H1 (cell line): ENCODE results near the gene SERPINH1. TPM values are rescaled to one million over a fixed set of nuclear protein-coding genes. Genes with fewer than 3 reads are reported as not detected.
A peak's percentile ranks its signal among the peaks of the same experiment; 100 is the strongest.

Experiments used
- CTCF ChIA-PET: fragments of 300-600 bp; sonication (Branson Sonifier 250); formaldehyde crosslinking; loops from one replicate; lab custom pipeline; 2021; ENCODE audit not compliant: partially characterized antibody; lab: Charles Lee
- POLR2A ChIA-PET: fragments of 300-600 bp; sonication (Branson Sonifier 250); formaldehyde crosslinking; loops from one replicate; lab custom pipeline; 2021; ENCODE audit warnings: inconsistent platforms; ENCODE audit not compliant: partially characterized antibody; lab: Charles Lee
- DNase-seq, 2 experiments: peaks; one replicate each; pipeline versions ENCODE4 v3.0.0 to v3.0.0-alpha.2; 2010 to 2022; ENCODE audit warnings: low spot score in 2 of 2, low read depth in 1 of 2, mixed read lengths in 1 of 2
- FAIRE-seq: peaks from 2 replicates; lab custom pipeline; 2011; peaks lifted over from hg19 to GRCh38; lab: Jason Lieb, UNC
- H2AFZ ChIP-seq: 2 replicates; pipeline ENCODE4 v1.8.1; 2012; ENCODE audit warnings: low read length, inconsistent platforms
- H2AK5ac ChIP-seq: 2 replicates; pipeline ENCODE4 v1.6.1; 2013; ENCODE audit warnings: low read depth, low read length
- H2BK120ac ChIP-seq: replicated peaks from 2 replicates; pipeline ENCODE3; 2013; ENCODE audit warnings: low read depth, low read length, inconsistent platforms
- H2BK12ac ChIP-seq: 2 replicates; pipeline ENCODE4 v1.6.1; 2013; ENCODE audit warnings: low read depth, low read length
- H2BK15ac ChIP-seq: 2 replicates; pipeline ENCODE4 v1.6.1; 2013; ENCODE audit warnings: low read length
- H2BK20ac ChIP-seq: 2 replicates; pipeline ENCODE4 v1.6.1; 2013; ENCODE audit warnings: low read length
- H2BK5ac ChIP-seq: 2 replicates; pipeline ENCODE4 v1.6.1; 2013; ENCODE audit warnings: low read depth, low read length
- H3K14ac ChIP-seq: 2 replicates; pipeline ENCODE4 v1.6.1; 2013; ENCODE audit warnings: inconsistent platforms; ENCODE audit not compliant: insufficient read length
- H3K18ac ChIP-seq: 2 replicates; pipeline ENCODE4 v1.6.1; 2013; ENCODE audit warnings: low read length; ENCODE audit errors: extremely low read depth
- H3K23ac ChIP-seq: 2 replicates; pipeline ENCODE4 v1.6.1; 2013; ENCODE audit warnings: inconsistent platforms; ENCODE audit not compliant: insufficient read length
- H3K23me2 ChIP-seq: 2 replicates; pipeline ENCODE4 v1.6.1; 2013; ENCODE audit warnings: low read depth, low read length
- H3K27ac ChIP-seq: 2 replicates; pipeline ENCODE4 v1.6.1; 2011; ENCODE audit warnings: low read depth, low read length, inconsistent platforms
- H3K27me3 ChIP-seq, 4 experiments: replicated peaks in 1 of 4; 1 replicate in 1 of 4; 2 replicates in 3 of 4; pipeline versions ENCODE4 v1.6.1 to v1.8.1; 2011 to 2013; ENCODE audit warnings: low read length in 3 of 4, mild to moderate bottlenecking in 3 of 4, inconsistent platforms in 2 of 4, mixed read lengths in 2 of 4, moderate library complexity in 1 of 4; ENCODE audit not compliant: control insufficient read depth in 3 of 4, insufficient read depth in 3 of 4; ENCODE audit errors: extremely low read depth in 1 of 4
- H3K36me3 ChIP-seq, 4 experiments: 2 replicates each; pipeline versions ENCODE4 v1.6.1 to v1.8.1; 2011 to 2013; ENCODE audit warnings: mild to moderate bottlenecking in 4 of 4, low read length in 3 of 4, moderate library complexity in 2 of 4, control low read depth in 1 of 4, inconsistent platforms in 1 of 4; ENCODE audit not compliant: insufficient read depth in 4 of 4, control insufficient read depth in 2 of 4
- H3K4ac ChIP-seq: replicated peaks from 2 replicates; pipeline ENCODE3; 2013; ENCODE audit warnings: low read length, low read depth, mixed read lengths, inconsistent platforms; ENCODE audit not compliant: insufficient read length
- H3K4me1 ChIP-seq, 4 experiments: replicated peaks in 1 of 4; 1 replicate in 1 of 4; 2 replicates in 3 of 4; pipeline versions ENCODE4 v1.6.1 to v1.8.1; 2011 to 2013; ENCODE audit warnings: low read length in 3 of 4, inconsistent platforms in 2 of 4, mixed read lengths in 1 of 4; ENCODE audit not compliant: insufficient read depth in 4 of 4, control insufficient read depth in 3 of 4
- H3K4me2 ChIP-seq, 2 experiments: 2 replicates each; pipeline versions ENCODE4 v1.6.1 to v1.8.1; 2011 to 2013; ENCODE audit warnings: low read depth in 2 of 2, low read length in 2 of 2, control low read depth in 1 of 2, inconsistent platforms in 1 of 2, mild to moderate bottlenecking in 1 of 2; ENCODE audit not compliant: insufficient read depth in 1 of 2
- H3K4me3 ChIP-seq, 4 experiments: fragments of 200-600, 300-600 bp in 1 of 4; sonication (generic), shearing (Covaris generic), sonication (Bioruptor Twin) in 1 of 4; 2 replicates each; pipeline versions ENCODE4 v1.5.1 to v1.8.1; 2011 to 2016; ENCODE audit warnings: low read length in 4 of 4, low read depth in 3 of 4, control low read depth in 2 of 4, inconsistent platforms in 2 of 4, mild to moderate bottlenecking in 2 of 4, mixed read lengths in 1 of 4, moderate library complexity in 1 of 4; ENCODE audit not compliant: insufficient read depth in 2 of 4; ENCODE audit errors: extremely low read depth in 1 of 4
- H3K56ac ChIP-seq: replicated peaks from 2 replicates; pipeline ENCODE3; 2013; ENCODE audit warnings: low read depth, mild to moderate bottlenecking, mixed read lengths, low read length, inconsistent platforms; ENCODE audit not compliant: insufficient read length
- H3K79me1 ChIP-seq: 2 replicates; pipeline ENCODE4 v1.6.1; 2013; ENCODE audit warnings: low read depth, low read length, control low read depth
- H3K79me2 ChIP-seq, 2 experiments: 2 replicates each; pipeline versions ENCODE4 v1.6.1 to v1.8.1; 2012 to 2013; ENCODE audit warnings: low read length in 2 of 2, mild to moderate bottlenecking in 2 of 2, inconsistent platforms in 1 of 2; ENCODE audit not compliant: insufficient read depth in 2 of 2, control insufficient read depth in 1 of 2
- H3K9ac ChIP-seq, 4 experiments: replicated peaks in 1 of 4; 1 replicate in 1 of 4; 2 replicates in 3 of 4; pipeline versions ENCODE4 v1.6.1 to v1.8.1; 2011 to 2013; ENCODE audit warnings: low read depth in 3 of 4, low read length in 3 of 4, control low read depth in 2 of 4, mild to moderate bottlenecking in 2 of 4, moderate library complexity in 2 of 4, inconsistent platforms in 1 of 4; ENCODE audit errors: extremely low read depth in 1 of 4
- H3K9me3 ChIP-seq, 2 experiments: 2 replicates each; pipeline versions ENCODE4 v1.6.1 to v1.8.1; 2012 to 2013; ENCODE audit warnings: mild to moderate bottlenecking in 2 of 2, moderate library complexity in 2 of 2, control low read depth in 1 of 2, inconsistent platforms in 1 of 2, low read depth in 1 of 2, low read length in 1 of 2, mixed read lengths in 1 of 2; ENCODE audit not compliant: insufficient read depth in 2 of 2
- H4K20me1 ChIP-seq, 2 experiments: replicated peaks in 1 of 2; 2 replicates each; pipeline versions ENCODE3 to v1.8.1; 2011 to 2013; ENCODE audit warnings: inconsistent platforms in 2 of 2, low read length in 2 of 2, mild to moderate bottlenecking in 1 of 2; ENCODE audit not compliant: insufficient read depth in 2 of 2, control insufficient read depth in 1 of 2
- H4K5ac ChIP-seq: 2 replicates; pipeline ENCODE4 v1.6.1; 2013; ENCODE audit warnings: low read length, low read depth, mixed read lengths, inconsistent platforms; ENCODE audit not compliant: insufficient read length
- H4K8ac ChIP-seq: 2 replicates; pipeline ENCODE4 v1.8.0; 2013; ENCODE audit warnings: mild to moderate bottlenecking, moderate library complexity, low read length, inconsistent platforms; ENCODE audit not compliant: insufficient read depth; ENCODE audit errors: extremely low read depth
- H4K91ac ChIP-seq: replicated peaks from 2 replicates; pipeline ENCODE3; 2013; ENCODE audit warnings: low read length, mixed read lengths, inconsistent platforms; ENCODE audit not compliant: insufficient read length
- ASH2L ChIP-seq: fragments of 200-600, 300-600 bp; sonication (generic); IDR thresholded peaks from one replicate; pipeline ENCODE4 v1.7.1; 2017; ENCODE audit warnings: low read length
- CREB1 ChIP-seq: IDR thresholded peaks from 2 replicates; pipeline ENCODE4 v1.6.1; 2012; ENCODE audit warnings: inconsistent platforms
- FOSL1 ChIP-seq: IDR thresholded peaks from 2 replicates; pipeline ENCODE4 v1.6.1; 2011; ENCODE audit warnings: mild to moderate bottlenecking, low read depth, low read length, moderate library complexity; ENCODE audit not compliant: insufficient read depth
- KDM5A ChIP-seq: fragments of 200-600 bp; IDR thresholded peaks from 2 replicates; pipeline ENCODE4 v1.7.1; 2012; ENCODE audit warnings: mild to moderate bottlenecking, low read length, inconsistent platforms, mixed read lengths
- PHF8 ChIP-seq: fragments of 200-600 bp; sonication (generic); conservative IDR thresholded peaks from 2 replicates; pipeline ENCODE4 v1.7.1; 2012; ENCODE audit warnings: low read depth, mild to moderate bottlenecking, inconsistent platforms, low read length, moderate library complexity
- RBBP5 ChIP-seq: IDR thresholded peaks from 2 replicates; pipeline ENCODE4 v1.7.1; 2012; ENCODE audit warnings: low read depth, mild to moderate bottlenecking, inconsistent platforms, low read length, moderate library complexity, borderline replicate concordance
- TAF1 ChIP-seq: IDR thresholded peaks from 2 replicates; pipeline ENCODE4 v1.6.1; 2011; ENCODE audit warnings: mild to moderate bottlenecking, low read depth, low read length
- WGBS, 2 experiments: shearing (Covaris generic) in 1 of 2; methylation state at CpG; one replicate each; pipeline versions ENCODE4 v1.1.6 to v1.1.7; 2013 to 2015; ENCODE audit warnings: low lambda C conversion rate in 2 of 2, mixed read lengths in 2 of 2, inconsistent platforms in 1 of 2, low coverage in 1 of 2, missing lambda C conversion rate in 1 of 2; ENCODE audit not compliant: insufficient replicate concordance in 2 of 2, insufficient coverage in 1 of 2, insufficient read length in 1 of 2; ENCODE audit errors: extremely low coverage in 1 of 2, missing lambda C conversion rate in 1 of 2; 5-methylcytosine and 5-hydroxymethylcytosine counted together
- long read RNA-seq, 2 experiments: library from RNA in 1 of 2; library from capped mRNA in 1 of 2; stranded (forward); transcript quantifications; one replicate each; pipeline ENCODE4 v2.0.0, GENCODE V29; 2021; ENCODE audit warnings: inconsistent platforms in 1 of 2
- polyA minus RNA-seq, 3 experiments: library from RNA; depleted of rRNA, polyadenylated mRNA; stranded (reverse); fragments of >200 nt; gene quantifications; 1 replicate in 2 of 3; 2 replicates in 1 of 3; pipeline ENCODE4 v1.2.3, GENCODE V29; 2011
- polyA plus RNA-seq, 7 experiments: library from polyadenylated mRNA; depleted of rRNA in 3 of 7; stranded (reverse) in 5 of 7; unstranded in 2 of 7; fragments of >200 nt in 5 of 7; fragments of 200-250 nt in 2 of 7; gene quantifications; 1 replicate in 5 of 7; 2 replicates in 1 of 7; 4 replicates in 1 of 7; pipeline versions ENCODE4 v1.2.1 to v1.2.3, GENCODE V29; 2011 to 2013; ENCODE audit warnings: missing spikeins in 2 of 7, mixed read lengths in 2 of 7
- total RNA-seq: library from RNA; stranded (reverse); fragmentation: NEBNext Ultra II Directional; extraction: Animal tissue kit (Norgen Biotek cat#: 25700); gene quantifications from 2 replicates; pipeline ENCODE4 v1.2.1, GENCODE V29; 2021

SERPINH1 gene
- total RNA-seq (420 and 424 TPM in 2 replicates), polyA plus RNA-seq (2011; rRNA removed) (621 and 869 TPM in 2 replicates), polyA minus RNA-seq (2011; rRNA and poly(A)+ RNA removed) (124 and 163 TPM in 2 replicates)
- 482 TPM for polyA plus RNA-seq (2011; cell fraction: cytosol; rRNA removed)
- polyA plus RNA-seq (2011; cell fraction: nucleus; rRNA removed): 605 TPM
- 280 to 399 TPM (median 368 TPM) in 4 replicates for polyA plus RNA-seq (2012, experiment 1 of 2)
- 351 TPM for polyA plus RNA-seq (2012, experiment 2 of 2)
- polyA plus RNA-seq (2013, experiment 1 of 2): 739 TPM
- polyA plus RNA-seq (2013, experiment 2 of 2): 760 TPM
- polyA minus RNA-seq (2011; cell fraction: cytosol; rRNA and poly(A)+ RNA removed): 266 TPM
- 239 TPM for polyA minus RNA-seq (2011; cell fraction: nucleus; rRNA and poly(A)+ RNA removed)
- long read RNA-seq, experiment 1, transcript SERPINH1-201 (5 exons, 2,225 nt): major isoform, 109 of 339 reads
- long read RNA-seq, experiment 1, partial matches to known transcripts: 222 of 339 reads
- long read RNA-seq, experiment 1, other reads (novel, unspliced or antisense): 4 of 339 reads
- long read RNA-seq, experiment 2, partial matches to known transcripts: 4 of 313 reads
- long read RNA-seq, experiment 2, other reads (novel, unspliced or antisense): 309 of 313 reads

DNA sequence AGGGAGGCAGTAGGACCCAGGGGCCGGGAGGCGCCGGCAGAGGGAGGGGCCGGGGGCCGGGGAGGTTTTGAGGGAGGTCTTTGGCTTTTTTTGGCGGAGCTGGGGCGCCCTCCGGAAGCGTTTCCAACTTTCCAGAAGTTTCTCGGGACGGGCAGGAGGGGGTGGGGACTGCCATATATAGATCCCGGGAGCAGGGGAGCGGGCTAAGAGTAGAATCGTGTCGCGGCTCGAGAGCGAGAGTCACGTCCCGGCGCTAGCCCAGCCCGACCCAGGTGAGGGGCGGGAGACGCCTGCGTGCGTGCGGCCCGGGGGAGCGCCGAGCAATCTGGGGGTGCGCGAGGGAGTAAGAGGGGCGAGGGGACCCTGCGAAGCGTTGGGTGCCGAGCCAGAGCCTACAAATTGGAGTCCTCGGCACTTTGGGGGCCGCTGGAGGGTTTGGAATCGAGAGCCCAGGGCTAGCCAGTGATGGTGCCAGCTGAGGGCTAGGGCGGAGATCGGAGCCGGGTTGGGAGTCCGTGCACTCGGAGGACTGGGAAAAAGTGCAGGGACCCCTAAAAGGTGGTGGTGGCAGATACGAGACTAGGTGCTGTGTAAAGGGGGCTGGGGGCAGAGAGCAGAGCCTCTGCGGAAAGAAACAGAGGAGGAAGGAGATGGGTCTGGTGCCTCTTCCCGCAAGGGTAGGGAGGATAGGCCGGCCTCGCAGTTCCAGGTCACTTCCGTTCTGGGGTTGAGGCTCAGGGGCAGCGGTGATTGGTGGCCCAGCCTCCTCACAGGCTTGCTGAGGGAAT, at the start of gene SERPINH1:
Gene SERPINH1 (plus strand): TSS at position 206 of the 788 bp plus-strand sequence. CDS start 4,097 bp downstream, outside the sequence.
- Histone ChIP-seq H3K27me3 (no peaks in the 10 kb centered on the region), H3K56ac (peak within 1 kb of the TSS; percentile 87), H3K4ac (peak within 1 kb of the TSS; percentile 89), H3K9me3 (no peaks in the 10 kb centered on the region), H2AK5ac (peak within 1 kb of the TSS; percentile 45; the same call in 1 of the 2 replicates), H3K27ac (peak within 1 kb of the TSS; percentile 95), H3K14ac (no peak within 1 kb of the TSS), H2BK20ac (peak within 1 kb of the TSS; percentile 62; the same call in 1 of the 2 replicates), H3K23ac (no peak within 1 kb of the TSS), H4K5ac (peak within 1 kb of the TSS; percentile 87), H3K18ac (peak within 1 kb of the TSS; percentile 98), H3K79me1 (peaks cover 10% of the 10 kb centered on the region; the same call in 1 of the 2 replicates), H3K9ac (peak within 1 kb of the TSS; percentile 65 to 91 (median 78)), H3K36me3 (peaks cover 5 to 14% (median 10%) of the 10 kb centered on the region in 4 experiments), H3K23me2 (peaks cover 12% of the 10 kb centered on the region), H3K4me3 (peak within 1 kb of the TSS; percentile 62 to 93 (median 84)), H3K4me1 (peaks cover 10 to 57% (median 39%) of the 10 kb centered on the region in 4 experiments), H3K79me2 (peaks cover 11 to 55% of the 10 kb centered on the region in 2 experiments), H2BK5ac (peak within 1 kb of the TSS; percentile 96), H4K8ac (peak within 1 kb of the TSS; percentile 91; the same call in 1 of the 2 replicates), H2BK12ac (peak within 1 kb of the TSS; percentile 82), H4K20me1 (peaks cover 4 to 14% of the 10 kb centered on the region in 2 experiments), H2AFZ (no peak within 1 kb of the TSS), H2BK120ac (peak within 1 kb of the TSS; percentile 60), H2BK15ac (peak within 1 kb of the TSS; percentile 72; the same call in 1 of the 2 replicates), H3K4me2 (peak within 1 kb of the TSS; percentile 82 to 95), H4K91ac (peak within 1 kb of the TSS; percentile 91)
- CTCF ChIA-PET: interaction anchor here (0.7 to 17.4 kb wide), 9 partner anchors 3 to 117 kb away, joined by 3 to 344 read pairs (median 4); partner anchors contain the start of gene SERPINH1
- POLR2A ChIA-PET: interaction anchor here (0.6 to 35.1 kb wide), 25 partner anchors 1 to 321 kb away, joined by 3 to 1120 read pairs (median 4); partner anchors contain the start of genes MOGAT2 and SERPINH1
- FAIRE-seq (no peak), DNase-seq (peak in 1 of 2 experiments; percentile 83)
- 4% methylated on average over 28 of the region's 51 CpGs; no CpG with 5 or more reads in 1 of the 2 experiments for WGBS, 2 experiments
- TF ChIP-seq RBBP5 (no peak), FOSL1 (peak; percentile 91; the same call in 1 of the 2 replicates), KDM5A (0 out of 2 replicates have a peak, but pooled peaks have one; percentile 9), TAF1 (peak; percentile 57), PHF8 (peak; percentile 67), CREB1 (peak; percentile 21; the same call in 1 of the 2 replicates), ASH2L (peak; percentile 75)
